ENCODE measurements around the gene NUDT10.
"Not testable (repeated sequence)": the region's sequence is repeated elsewhere in the genome, so short reads cannot be mapped to it uniquely, and the experiment has no call there.

The NUDT10 gene

GRCh38 chrX:51332188-51332942 lies at the start of gene NUDT10:
TSS of gene NUDT10 (plus strand) at chrX:51332822. CDS start at chrX:51332966, 144 bp downstream.
- peak in 2 of 3 experiments; percentile 0 to 15 for DNase-seq (ENCODE audit: low read depth in 2 of 3, low spot score in 2 of 3)

- DNase-seq (ENCODE audit: low read depth in 2 of 3, low spot score in 2 of 3): no peak
Observed at GRCh38 chrX:51292421-51292820, 40.2 kb upstream of the NUDT10 start.

GRCh38 chrX:51296138-51296537 lies 36.5 kb upstream of the NUDT10 start:
- no peak for DNase-seq (ENCODE audit: low read depth in 2 of 3, low spot score in 2 of 3)

GRCh38 chrX:51316271-51316670 lies 16.4 kb upstream of the NUDT10 start:
- no peak for DNase-seq (ENCODE audit: low read depth in 2 of 3, low spot score in 2 of 3)

- DNase-seq (ENCODE audit: low read depth in 2 of 3, low spot score in 2 of 3): not testable (repeated sequence)
Observed at GRCh38 chrX:51332943-51333785, 542 bp downstream of the NUDT10 start.

- DNase-seq (ENCODE audit: low read depth in 2 of 3, low spot score in 2 of 3): no peak
Observed at GRCh38 chrX:51334276-51334675, 1.7 kb downstream of the NUDT10 start.

GRCh38 chrX:51336584-51336983 lies 4.0 kb downstream of the NUDT10 start:
- DNase-seq (ENCODE audit: low read depth in 2 of 3, low spot score in 2 of 3): no peak

GRCh38 chrX:51361251-51361650 lies 28.6 kb downstream of the NUDT10 start:
- no peak for DNase-seq (ENCODE audit: low read depth in 2 of 3, low spot score in 2 of 3)

GRCh38 chrX:51376672-51377071 lies 44.0 kb downstream of the NUDT10 start:
- no peak for DNase-seq (ENCODE audit: low read depth in 2 of 3, low spot score in 2 of 3)
